ENCODE measurements around the gene MRPL34. TPM values are rescaled to one million over a fixed set of nuclear protein-coding genes. Genes with fewer than 3 reads are reported as not detected.
"Not testable (repeated sequence)": the region's sequence is repeated elsewhere in the genome, so short reads cannot be mapped to it uniquely, and the experiment has no call there.

Gene MRPL34
- total RNA-seq, 5 donors from 2014 or later (not counting 1 experiment from before 2014, with no cell fraction given) = 37.6 to 87.0 (median 69.3) TPM

DNA sequence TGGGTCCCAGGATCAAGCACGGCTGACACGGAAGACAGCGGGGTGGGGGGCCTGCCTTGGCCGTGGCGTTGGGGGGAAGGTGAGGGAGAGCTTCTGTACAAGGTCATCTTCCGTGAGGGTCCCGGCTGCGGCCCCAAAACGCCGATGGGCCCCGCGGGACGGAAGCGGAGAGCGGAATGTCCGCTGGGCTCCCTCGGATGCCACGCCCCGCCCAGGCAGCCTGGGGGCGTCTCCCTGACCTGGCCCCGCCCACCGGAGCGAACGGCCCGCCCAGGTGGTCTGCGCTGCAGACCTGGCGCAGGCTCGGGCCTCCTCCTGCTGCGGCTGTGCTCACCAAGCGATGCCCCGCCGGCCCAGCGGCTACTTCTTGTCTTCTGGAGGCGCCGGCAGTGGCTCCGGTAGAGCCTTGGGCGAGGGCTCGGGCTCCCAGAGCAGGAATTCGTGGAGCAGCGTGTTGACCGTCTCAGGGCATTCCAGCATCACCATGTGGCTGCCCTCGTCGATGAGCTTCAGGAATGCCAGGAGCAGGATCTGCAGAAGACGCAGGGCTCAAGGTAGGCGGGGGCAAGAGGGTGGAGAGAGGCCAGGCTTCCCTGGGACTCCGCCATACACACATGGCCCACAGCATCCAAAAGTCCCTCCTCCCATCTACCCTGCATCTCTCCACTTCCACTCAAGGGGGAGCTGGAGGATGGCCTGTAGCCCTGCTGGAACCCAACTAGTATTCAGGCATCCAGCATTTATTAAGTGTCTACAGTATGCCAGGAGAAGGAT, 13.2 kb upstream of the MRPL34 start:
- ChIA-PET POLR2A (no interaction called here), CTCF (interaction anchor here (0.6 to 2.0 kb wide), 8 partner anchors 13 to 188 kb away, joined by 3 to 13 read pairs (median 6); partner anchors contain the start of genes DDA1 (in 1 of the 2) and MRPL34 (in 1 of the 2))
- Histone ChIP-seq H3K27ac (ENCODE audit: low read length) (no peak overlapping the region), H3K4me3 (ENCODE audit: control insufficient read depth in 1 of 2, extremely low read depth in 1 of 2, low read length in 1 of 2) (peak overlapping the region; percentile 69 to 72), H3K27me3 (replicated peaks in 1 of 2; ENCODE audit: control insufficient read depth in 2 of 2, extremely low read depth in 1 of 2, insufficient read depth in 2 of 2, low read length in 1 of 2) (peaks cover 0 to 15% of the 10 kb centered on the region in 2 experiments), H3K9me3 (no peaks in the 10 kb centered on the region), H3K36me3 (ENCODE audit: control insufficient read depth in 2 of 2, extremely low read depth in 1 of 2, insufficient read depth in 1 of 2, low read length in 1 of 2) (peaks cover 0 to 7% of the 10 kb centered on the region in 2 donors), H3K4me1 (ENCODE audit: control insufficient read depth in 1 of 2, extremely low read depth in 1 of 2, insufficient read depth in 2 of 2, low read length in 2 of 2) (peaks cover 0 to 16% of the 10 kb centered on the region in 2 experiments)
- H3K4me1 Mint-ChIP-seq = peaks cover 5 to 8% (median 8%) of the 10 kb centered on the region in 3 donors
- peaks cover 3% of the 10 kb centered on the region for H3K36me3 Mint-ChIP-seq
- no peaks in the 10 kb centered on the region for H3K9me3 Mint-ChIP-seq
- peaks cover 0 to 6% of the 10 kb centered on the region in 2 donors for H3K27me3 Mint-ChIP-seq
- ATAC-seq (replicated peaks in 1 of 4) = peak; percentile 94 to 97 (median 96)
- DNase-seq = peak; percentile 55 to 87 (median 69)
- WGBS (ENCODE audit: insufficient coverage) = 2% methylated on average over 41 of the region's 46 CpGs
- H3K27ac Mint-ChIP-seq = peak overlapping the region; percentile 43 to 75
- peak overlapping the region; percentile 82 to 92 (median 89) for H3K4me3 Mint-ChIP-seq

DNA sequence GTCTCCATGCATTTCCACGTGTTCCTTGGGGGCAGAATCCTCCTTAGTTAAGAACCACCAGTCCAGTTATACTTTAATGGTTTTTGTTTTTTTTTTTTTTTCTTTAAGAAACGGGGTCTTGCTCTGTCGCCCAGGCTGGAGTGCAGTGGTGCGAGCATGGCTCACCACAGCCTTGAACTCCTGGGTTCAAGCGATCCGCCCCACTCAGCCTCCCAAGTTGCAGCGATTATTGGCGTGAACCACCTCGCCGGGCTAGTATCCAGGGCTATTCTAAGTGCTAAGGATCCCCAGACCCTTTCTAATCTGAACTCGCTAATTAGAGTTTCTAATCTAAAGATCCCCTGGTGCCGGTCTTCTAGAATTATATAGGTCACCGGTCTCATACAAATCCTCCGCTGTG, 12.1 kb upstream of the MRPL34 start:
- DNase-seq = no peak
- peaks cover 0 to 2% of the 10 kb centered on the region in 2 donors for H3K27me3 Mint-ChIP-seq
- H3K4me1 ChIP-seq (ENCODE audit: control insufficient read depth in 1 of 2, extremely low read depth in 1 of 2, insufficient read depth in 2 of 2, low read length in 2 of 2) = peaks cover 0 to 16% of the 10 kb centered on the region in 2 experiments

GRCh38 chr19:17294051-17294891, 11.4 kb upstream of the MRPL34 start:
- WGBS (ENCODE audit: insufficient coverage) = 87% methylated on average over 37 of the region's 48 CpGs
- ATAC-seq (replicated peaks in 1 of 4) = no peak
- POLR2A ChIA-PET = no interaction called here

More for the DNA sequence above, 12.1 kb upstream of the MRPL34 start:
- H3K4me3 Mint-ChIP-seq = no peak overlapping the region
- ATAC-seq (replicated peaks in 1 of 4) = no peak
- POLR2A ChIA-PET = no interaction called here
- H3K27ac ChIP-seq (ENCODE audit: low read length) = no peak overlapping the region
- peaks cover 7% of the 10 kb centered on the region for H3K36me3 Mint-ChIP-seq
- H3K4me3 ChIP-seq (ENCODE audit: control insufficient read depth in 1 of 2, extremely low read depth in 1 of 2, low read length in 1 of 2) = no peak overlapping the region
- WGBS (ENCODE audit: insufficient coverage) = 95% methylated on average over 13 of the region's 14 CpGs
- CTCF ChIA-PET = interaction anchor here (0.7 to 2.0 kb wide), 6 partner anchors 12 to 187 kb away, joined by 3 to 8 read pairs (median 6); partner anchors contain the start of genes DDA1 (in 1 of the 2) and MRPL34 (in 1 of the 2)
- peaks cover 5 to 8% (median 8%) of the 10 kb centered on the region in 3 donors for H3K4me1 Mint-ChIP-seq
- H3K9me3 Mint-ChIP-seq = no peaks in the 10 kb centered on the region
- peaks cover 0 to 8% of the 10 kb centered on the region in 2 experiments for H3K27me3 ChIP-seq (replicated peaks in 1 of 2; ENCODE audit: control insufficient read depth in 2 of 2, extremely low read depth in 1 of 2, insufficient read depth in 2 of 2, low read length in 1 of 2)
- no peaks in the 10 kb centered on the region for H3K9me3 ChIP-seq
- peaks cover 0 to 7% of the 10 kb centered on the region in 2 donors for H3K36me3 ChIP-seq (ENCODE audit: control insufficient read depth in 2 of 2, extremely low read depth in 1 of 2, insufficient read depth in 1 of 2, low read length in 1 of 2)
- no peak overlapping the region for H3K27ac Mint-ChIP-seq

DNA sequence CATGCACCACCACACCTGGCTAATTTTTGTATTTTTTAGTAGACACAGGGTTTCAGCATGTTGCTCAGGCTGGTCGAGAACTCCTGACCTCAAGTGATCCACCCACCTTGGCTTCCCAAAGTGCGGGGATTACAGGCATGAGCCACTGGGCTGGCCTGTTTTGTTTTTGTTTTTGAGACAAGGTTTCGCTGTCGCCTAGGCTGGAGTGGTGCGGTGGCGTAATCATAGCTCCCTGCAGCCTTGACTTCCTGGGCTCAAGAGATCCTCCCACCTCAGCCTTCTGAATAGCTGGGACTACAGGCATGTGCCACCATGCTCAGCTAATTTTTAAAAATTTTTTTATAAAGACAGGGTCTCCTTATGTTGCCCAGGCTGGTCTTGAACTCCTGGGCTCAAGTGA, 10.1 kb upstream of the MRPL34 start:
- H3K27ac Mint-ChIP-seq; H3K4me3 ChIP-seq (ENCODE audit: control insufficient read depth in 1 of 2, extremely low read depth in 1 of 2, low read length in 1 of 2); H3K27me3 Mint-ChIP-seq; H3K9me3 ChIP-seq; H3K27ac ChIP-seq (ENCODE audit: low read length); H3K4me3 Mint-ChIP-seq; H3K27me3 ChIP-seq (replicated peaks in 1 of 2; ENCODE audit: control insufficient read depth in 2 of 2, extremely low read depth in 1 of 2, insufficient read depth in 2 of 2, low read length in 1 of 2); H3K36me3 Mint-ChIP-seq; H3K36me3 ChIP-seq (ENCODE audit: control insufficient read depth in 2 of 2, extremely low read depth in 1 of 2, insufficient read depth in 1 of 2, low read length in 1 of 2); H3K4me1 Mint-ChIP-seq; ATAC-seq (replicated peaks in 1 of 4); DNase-seq; POLR2A ChIA-PET; H3K9me3 Mint-ChIP-seq: not testable (repeated sequence)
- WGBS (ENCODE audit: insufficient coverage) = 100% methylated on average over 4 of the region's 6 CpGs
- CTCF ChIA-PET = interaction anchor here in 1 of 2 donors (0.6 kb wide), 1 partner anchor 37 kb away, joined by 3 read pairs; no protein-coding TSS in a partner anchor
- H3K4me1 ChIP-seq (ENCODE audit: control insufficient read depth in 1 of 2, extremely low read depth in 1 of 2, insufficient read depth in 2 of 2, low read length in 2 of 2) = peaks cover 0 to 11% of the 10 kb centered on the region in 2 experiments

More at GRCh38 chr19:17294051-17294891, 11.4 kb upstream of the MRPL34 start:
- H3K4me1 ChIP-seq (ENCODE audit: control insufficient read depth in 1 of 2, extremely low read depth in 1 of 2, insufficient read depth in 2 of 2, low read length in 2 of 2) = peaks cover 0 to 16% of the 10 kb centered on the region in 2 experiments
- H3K4me1 Mint-ChIP-seq = peaks cover 5 to 8% (median 8%) of the 10 kb centered on the region in 3 donors
- no peak overlapping the region for H3K4me3 ChIP-seq (ENCODE audit: control insufficient read depth in 1 of 2, extremely low read depth in 1 of 2, low read length in 1 of 2)
- no peaks in the 10 kb centered on the region for H3K27me3 Mint-ChIP-seq
- no peak overlapping the region for H3K27ac Mint-ChIP-seq
- DNase-seq = peak in 21 of 35 experiments; percentile 16 to 61 (median 33)
- peaks cover 0 to 7% of the 10 kb centered on the region in 2 donors for H3K36me3 ChIP-seq (ENCODE audit: control insufficient read depth in 2 of 2, extremely low read depth in 1 of 2, insufficient read depth in 1 of 2, low read length in 1 of 2)
- no peak overlapping the region for H3K27ac ChIP-seq (ENCODE audit: low read length)
- CTCF ChIA-PET = no interaction called here
- H3K36me3 Mint-ChIP-seq = peaks cover 7% of the 10 kb centered on the region
- no peaks in the 10 kb centered on the region for H3K9me3 Mint-ChIP-seq
- peaks cover 0 to 7% of the 10 kb centered on the region in 2 experiments for H3K27me3 ChIP-seq (replicated peaks in 1 of 2; ENCODE audit: control insufficient read depth in 2 of 2, extremely low read depth in 1 of 2, insufficient read depth in 2 of 2, low read length in 1 of 2)
- H3K9me3 ChIP-seq = no peaks in the 10 kb centered on the region
- no peak overlapping the region for H3K4me3 Mint-ChIP-seq

- H3K4me1 ChIP-seq (ENCODE audit: control insufficient read depth in 1 of 2, extremely low read depth in 1 of 2, insufficient read depth in 2 of 2, low read length in 2 of 2) = peaks cover 0 to 11% of the 10 kb centered on the region in 2 experiments
- H3K36me3 ChIP-seq (ENCODE audit: control insufficient read depth in 2 of 2, extremely low read depth in 1 of 2, insufficient read depth in 1 of 2, low read length in 1 of 2) = peaks cover 0 to 7% of the 10 kb centered on the region in 2 donors
- no peak overlapping the region for H3K4me3 ChIP-seq (ENCODE audit: control insufficient read depth in 1 of 2, extremely low read depth in 1 of 2, low read length in 1 of 2)
- ChIA-PET CTCF (interaction anchor here in 1 of 2 donors (0.6 to 0.7 kb wide), 2 partner anchors 15 to 38 kb away, joined by 3 to 7 read pairs; no protein-coding TSS in a partner anchor), POLR2A (interaction anchor here in 1 of 2 donors (0.7 kb wide), 1 partner anchor 480 kb away, joined by 9 read pairs; no protein-coding TSS in a partner anchor)
- no peak for DNase-seq
- 100% methylated on average over 1 of the region's 4 CpGs for WGBS (ENCODE audit: insufficient coverage)
- H3K9me3 ChIP-seq = no peaks in the 10 kb centered on the region
- no peak for ATAC-seq (replicated peaks in 1 of 4)
- H3K27me3 Mint-ChIP-seq = no peaks in the 10 kb centered on the region
- no peak overlapping the region for H3K27ac Mint-ChIP-seq
- peaks cover 7% of the 10 kb centered on the region for H3K36me3 Mint-ChIP-seq
- H3K9me3 Mint-ChIP-seq = no peaks in the 10 kb centered on the region
- peaks cover 5 to 8% (median 8%) of the 10 kb centered on the region in 3 donors for H3K4me1 Mint-ChIP-seq
- no peak overlapping the region for H3K4me3 Mint-ChIP-seq
- no peak overlapping the region for H3K27ac ChIP-seq (ENCODE audit: low read length)
- H3K27me3 ChIP-seq (replicated peaks in 1 of 2; ENCODE audit: control insufficient read depth in 2 of 2, extremely low read depth in 1 of 2, insufficient read depth in 2 of 2, low read length in 1 of 2) = peaks cover 0 to 2% of the 10 kb centered on the region in 2 experiments
Measured at GRCh38 chr19:17296273-17296672, 9.4 kb upstream of the MRPL34 start.

Measured in T-cell (primary cell).